Astrocyte of the cerebellum (primary cell): ENCODE results near the gene COL20A1.

Experiments used
- DNase-seq: peaks from one replicate; pipeline ENCODE4 v3.0.0-alpha.2; 2011; ENCODE audit warnings: low read depth
- H3K4me3 ChIP-seq: 2 replicates; pipeline ENCODE4 v1.5.1; 2011; ENCODE audit warnings: mild to moderate bottlenecking, low read depth, low read length, moderate library complexity
- in situ Hi-C: cut with HindIII; loops from 2 replicates; pipeline ENCODE4 v1.10.0; 2017; ENCODE audit warnings: low sequenced_read_pairs
- TF ChIP-seq, protein P1 (sequence below): IDR thresholded peaks from 2 replicates; pipeline ENCODE4 v1.5.1; 2012; ENCODE audit warnings: low read length, low read depth, moderate library complexity, mild to moderate bottlenecking; ENCODE audit errors: missing control alignments

Gene COL20A1

DNA sequence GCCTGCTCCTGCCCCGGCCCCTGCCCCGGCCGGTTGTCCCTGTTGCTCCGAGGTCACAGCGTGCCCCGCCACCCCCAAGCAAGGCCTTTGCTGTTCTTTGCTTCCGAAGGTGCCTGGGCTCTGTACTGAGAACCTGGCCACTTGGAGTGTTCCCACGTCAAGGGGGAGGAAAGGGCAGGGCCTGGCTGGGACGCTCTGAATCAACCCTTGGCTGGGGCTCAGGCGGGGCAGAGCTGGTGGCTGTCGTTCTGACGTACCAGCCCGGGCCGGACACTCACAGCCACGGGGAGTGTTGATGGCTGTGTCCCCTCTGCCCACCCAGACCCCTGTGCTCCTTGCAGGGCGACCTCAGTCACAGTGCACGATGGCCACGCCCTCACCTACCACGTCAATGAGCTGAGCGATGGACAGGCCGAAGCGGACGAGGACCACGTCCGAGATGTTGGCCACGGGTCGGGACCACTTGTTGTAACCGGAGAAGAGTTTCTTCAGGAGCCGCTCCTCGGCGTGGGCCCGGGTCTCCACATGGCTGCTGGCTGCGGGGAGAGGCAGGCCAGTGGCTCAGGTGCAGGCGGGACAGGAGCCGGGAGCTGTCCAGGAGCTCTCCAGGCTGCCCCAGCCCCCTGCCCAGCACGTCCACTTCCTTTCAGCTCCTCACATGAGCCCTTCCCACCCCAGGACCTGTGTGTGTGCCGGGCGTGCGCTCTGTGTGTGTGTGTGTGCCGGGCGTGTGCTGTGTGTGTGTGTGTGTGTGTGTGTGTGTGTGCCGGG, 66.4 kb downstream of the COL20A1 start:
- no peak overlapping the region for H3K4me3 ChIP-seq
- no peak for DNase-seq
- TF ChIP-seq, protein P1, sequence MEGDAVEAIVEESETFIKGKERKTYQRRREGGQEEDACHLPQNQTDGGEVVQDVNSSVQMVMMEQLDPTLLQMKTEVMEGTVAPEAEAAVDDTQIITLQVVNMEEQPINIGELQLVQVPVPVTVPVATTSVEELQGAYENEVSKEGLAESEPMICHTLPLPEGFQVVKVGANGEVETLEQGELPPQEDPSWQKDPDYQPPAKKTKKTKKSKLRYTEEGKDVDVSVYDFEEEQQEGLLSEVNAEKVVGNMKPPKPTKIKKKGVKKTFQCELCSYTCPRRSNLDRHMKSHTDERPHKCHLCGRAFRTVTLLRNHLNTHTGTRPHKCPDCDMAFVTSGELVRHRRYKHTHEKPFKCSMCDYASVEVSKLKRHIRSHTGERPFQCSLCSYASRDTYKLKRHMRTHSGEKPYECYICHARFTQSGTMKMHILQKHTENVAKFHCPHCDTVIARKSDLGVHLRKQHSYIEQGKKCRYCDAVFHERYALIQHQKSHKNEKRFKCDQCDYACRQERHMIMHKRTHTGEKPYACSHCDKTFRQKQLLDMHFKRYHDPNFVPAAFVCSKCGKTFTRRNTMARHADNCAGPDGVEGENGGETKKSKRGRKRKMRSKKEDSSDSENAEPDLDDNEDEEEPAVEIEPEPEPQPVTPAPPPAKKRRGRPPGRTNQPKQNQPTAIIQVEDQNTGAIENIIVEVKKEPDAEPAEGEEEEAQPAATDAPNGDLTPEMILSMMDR: no peak
- in situ Hi-C loops: no loop called here

DNA sequence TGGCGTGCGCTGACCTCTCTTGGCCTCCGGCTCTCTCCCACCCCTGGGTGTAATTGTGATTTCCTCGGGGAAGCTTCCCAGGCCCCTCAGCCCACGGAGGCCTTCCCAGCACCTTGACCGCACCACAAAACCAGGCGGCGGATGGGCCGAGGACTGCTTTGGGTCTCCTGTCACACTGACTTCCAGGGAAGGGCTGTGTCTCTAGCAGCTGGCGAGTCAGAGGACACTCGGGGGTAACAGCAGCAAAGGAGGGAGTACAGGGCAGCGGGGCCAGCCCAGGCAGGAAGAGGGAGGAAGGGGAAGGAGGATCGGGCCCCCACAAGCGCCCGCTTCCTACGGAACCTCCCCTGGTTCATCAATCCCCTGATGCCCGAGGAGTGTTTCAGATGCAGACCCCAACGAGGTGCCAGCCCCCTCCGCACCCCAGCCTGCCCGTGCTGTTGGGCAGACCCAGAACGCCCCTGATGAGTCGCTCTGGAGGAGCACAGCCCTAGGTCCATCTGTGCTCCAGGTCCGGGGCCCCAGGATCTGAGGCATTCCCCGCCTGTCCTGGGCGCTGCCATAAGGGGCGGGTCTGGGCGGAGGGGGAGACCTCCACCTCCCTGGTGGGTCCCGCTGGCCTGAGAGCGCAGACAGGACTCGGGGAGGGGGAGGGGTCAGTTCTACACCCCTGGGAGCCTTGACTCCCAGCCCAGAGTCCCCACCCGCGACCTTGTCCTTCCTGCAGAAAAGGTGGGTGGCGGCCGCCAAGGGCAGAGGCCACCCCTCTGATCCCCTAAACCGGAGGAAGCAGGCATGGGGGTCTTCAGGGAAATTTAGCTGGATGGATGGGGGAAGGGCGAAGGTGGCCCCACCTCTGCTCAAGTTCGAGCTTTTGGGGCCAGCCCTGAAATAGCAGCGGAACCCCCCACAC, 67.2 kb downstream of the COL20A1 start:
- no peak for DNase-seq
- TF ChIP-seq, protein P1: no peak
- no peak overlapping the region for H3K4me3 ChIP-seq
- in situ Hi-C loops: no loop called here

DNA sequence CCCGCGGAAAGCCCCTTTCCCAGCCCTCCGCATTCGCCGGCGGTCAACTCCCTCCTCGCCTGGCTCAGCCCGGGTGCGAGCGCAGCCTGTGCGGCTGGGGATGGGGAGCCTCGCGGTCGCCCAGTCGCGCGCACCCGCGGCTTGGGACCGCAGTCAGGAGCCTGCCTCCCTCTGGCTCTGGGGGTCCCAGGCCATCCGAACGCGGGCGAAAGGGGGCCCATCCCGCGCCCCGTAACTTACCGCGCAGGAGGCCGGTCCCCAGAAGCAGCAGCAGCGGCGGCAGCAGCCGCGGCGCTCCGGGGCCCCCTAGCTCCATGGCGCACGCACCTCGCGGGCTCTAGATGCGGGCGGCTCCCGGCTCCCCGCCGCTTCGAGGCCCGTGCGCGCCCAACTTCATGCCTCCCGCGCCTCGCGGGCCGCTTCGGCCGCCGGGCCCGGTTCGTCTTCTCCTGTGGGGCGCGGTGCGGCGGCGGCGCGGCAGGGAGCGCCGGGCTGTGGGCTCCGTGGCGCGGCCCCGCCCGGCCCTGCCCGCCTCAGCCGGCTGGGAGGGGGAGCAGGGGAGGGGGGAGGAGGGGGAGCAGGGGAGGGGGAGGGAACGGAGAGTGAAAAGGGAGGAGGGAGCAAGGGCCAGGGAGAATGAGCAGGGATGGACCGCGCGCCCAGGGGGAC, 68.0 kb downstream of the COL20A1 start, which contains the start of gene CHRNA4:
CHRNA4 (minus strand) TSS at position 500 of the 669 bp plus-strand sequence; CDS start at position 316, 184 bp downstream.
- no peak within 1 kb of the TSS for H3K4me3 ChIP-seq
- no peak for DNase-seq
- TF ChIP-seq, protein P1: no peak
- in situ Hi-C loops: no loop called here

DNA sequence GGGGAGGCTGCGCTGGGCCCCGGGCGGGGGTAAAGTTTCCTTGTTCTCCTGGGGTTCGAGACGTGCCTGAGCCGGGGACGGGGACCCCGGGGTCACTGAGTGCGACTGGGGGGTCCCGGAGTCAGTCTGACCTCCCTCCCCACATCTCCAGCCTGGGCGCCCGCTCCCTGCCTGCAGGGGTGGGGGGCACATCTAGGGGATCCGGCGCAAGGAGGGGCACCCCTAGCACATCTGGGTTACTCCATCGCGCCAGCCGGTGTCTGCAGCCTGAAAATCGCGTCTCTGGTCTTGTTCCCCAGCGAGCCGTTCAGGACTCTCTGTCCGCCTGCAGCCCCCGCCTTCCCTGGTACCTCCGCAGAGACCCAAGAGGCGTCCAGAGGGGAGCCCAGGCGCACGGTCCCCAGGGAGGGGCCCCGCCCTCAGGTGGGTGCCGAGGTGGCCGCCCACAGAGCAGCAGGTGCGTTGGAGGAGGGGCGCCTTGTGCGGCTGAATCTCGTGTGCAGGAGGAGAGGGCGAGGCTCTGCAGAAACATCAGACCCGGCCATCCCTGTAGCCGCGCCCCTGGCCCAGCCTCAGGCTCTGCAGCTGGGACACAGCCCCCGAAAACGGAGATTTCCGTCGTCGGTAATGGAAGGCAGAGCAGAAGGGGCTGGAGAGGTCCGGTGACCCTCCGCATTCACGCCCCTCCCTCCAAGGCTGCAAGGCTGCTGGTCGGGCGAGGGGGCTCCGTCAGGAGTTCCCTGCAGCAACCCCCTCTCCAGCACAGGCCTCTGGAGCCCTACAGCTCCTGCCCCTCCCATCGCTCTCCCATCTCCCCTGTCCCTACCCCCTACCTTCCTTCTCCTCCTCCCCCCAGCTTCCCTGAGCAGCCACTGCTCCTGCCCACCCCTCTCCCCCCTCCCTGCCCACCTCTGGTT, 68.8 kb downstream of the COL20A1 start:
- in situ Hi-C loops: no loop called here
- no peak for DNase-seq
- H3K4me3 ChIP-seq: no peak overlapping the region
- TF ChIP-seq, protein P1: no peak

DNA sequence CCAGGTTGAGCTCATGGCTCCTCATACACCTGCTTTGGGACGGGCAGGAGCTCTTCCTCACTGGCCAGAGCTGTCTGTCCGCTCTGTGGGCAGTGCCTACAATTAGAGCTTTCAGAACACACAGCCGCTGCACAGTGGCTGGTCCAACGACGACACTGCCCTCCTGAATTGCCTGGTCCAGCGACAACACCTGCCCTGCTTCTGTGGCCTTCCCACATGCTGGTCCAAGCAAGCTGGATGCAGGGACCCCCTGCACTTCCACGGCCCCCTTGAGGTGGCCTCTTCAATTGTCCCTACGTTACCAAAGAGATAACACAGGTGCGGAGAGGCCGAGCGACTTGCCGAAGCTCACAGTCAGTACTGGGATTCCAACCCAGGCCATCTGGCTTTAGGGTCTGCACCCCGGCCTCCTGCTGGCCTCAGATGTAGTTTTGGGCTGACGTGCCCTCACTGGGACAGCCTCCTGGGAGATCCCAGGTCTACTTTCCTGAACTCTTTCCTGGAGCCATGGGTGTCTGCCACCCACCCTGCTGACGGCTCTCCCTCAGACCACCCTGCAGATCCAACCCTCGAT, 69.5 kb downstream of the COL20A1 start:
- in situ Hi-C loops: no loop called here
- TF ChIP-seq, protein P1: no peak
- DNase-seq: no peak

More for the DNA sequence above, 69.5 kb downstream of the COL20A1 start:
- H3K4me3 ChIP-seq: no peak overlapping the region
